ENCODE results near the gene PROX1.

- no peak for TF ChIP-seq YY1 (IDR thresholded peaks at IDR 0.05; ENCODE audit: insufficient read depth, insufficient read length)
- TF ChIP-seq ZNF274 (IDR thresholded peaks at IDR 0.05; ENCODE audit: low read depth, low read length) = no peak
- no peak for TF ChIP-seq SUZ12 (IDR thresholded peaks at IDR 0.05; ENCODE audit: extremely low read depth, insufficient read depth, insufficient read length)
Observed at GRCh38 chr1:214004795-214005194, 17.0 kb downstream of the PROX1 start.
